Epithelial cell of prostate (primary cell): ENCODE measurements around the gene GPATCH2.
"Not testable (repeated sequence)": the region's sequence is repeated elsewhere in the genome, so short reads cannot be mapped to it uniquely, and the experiment has no call there.

ENCODE experiments used
- DNase-seq: peaks from one replicate; pipeline ENCODE4 v3.0.0-alpha.2; 2011; ENCODE audit warnings: low read depth, low spot score
- H3K27ac ChIP-seq: fragments of 450-650 bp; 2 replicates; pipeline ENCODE4 v1.5.1; 2017; ENCODE audit warnings: mild to moderate bottlenecking

Gene GPATCH2

DNA sequence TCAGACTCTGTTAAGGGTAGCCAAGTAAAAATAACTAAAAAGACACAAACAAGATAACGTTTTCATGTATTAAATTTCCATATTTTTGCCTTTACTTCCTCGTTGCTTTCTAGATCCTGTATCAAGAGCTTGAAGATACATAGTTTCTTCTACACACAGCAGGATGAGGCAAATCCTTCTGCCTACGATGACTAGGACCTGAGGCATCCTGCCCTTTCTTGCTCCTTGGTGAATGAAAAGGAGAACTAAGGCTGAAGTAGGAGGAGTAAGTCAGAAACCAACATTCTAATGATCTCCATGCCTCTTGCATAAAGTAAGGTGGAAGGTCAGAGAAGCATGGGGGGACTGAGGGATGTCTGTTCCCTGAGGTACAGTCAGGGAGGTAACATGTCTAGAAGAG is 102.6 kb downstream of the GPATCH2 start:
- peak; percentile 41 for DNase-seq
- peak overlapping the region; percentile 85 for H3K27ac ChIP-seq

DNA sequence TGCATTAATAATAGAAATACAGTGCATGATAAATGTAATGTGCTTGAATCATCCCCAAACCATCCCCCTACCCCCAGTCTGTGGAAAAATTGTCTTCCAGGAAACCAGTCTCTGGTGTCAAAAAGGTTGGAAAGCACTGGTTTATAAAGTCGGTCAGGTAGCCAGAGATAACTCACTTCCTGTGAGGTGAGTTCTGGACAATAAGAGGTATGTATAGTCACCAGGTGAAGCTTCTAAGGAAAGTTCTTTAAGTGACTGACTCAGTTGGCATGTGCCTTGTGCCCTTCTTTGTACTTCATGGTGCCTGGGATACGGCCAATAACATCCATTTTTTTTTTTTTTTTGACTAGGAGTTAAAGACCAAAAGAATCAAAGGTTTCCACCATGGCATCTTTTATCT is 103.7 kb downstream of the GPATCH2 start:
- DNase-seq: peak; percentile 49
- peak overlapping the region; percentile 85 for H3K27ac ChIP-seq

DNA sequence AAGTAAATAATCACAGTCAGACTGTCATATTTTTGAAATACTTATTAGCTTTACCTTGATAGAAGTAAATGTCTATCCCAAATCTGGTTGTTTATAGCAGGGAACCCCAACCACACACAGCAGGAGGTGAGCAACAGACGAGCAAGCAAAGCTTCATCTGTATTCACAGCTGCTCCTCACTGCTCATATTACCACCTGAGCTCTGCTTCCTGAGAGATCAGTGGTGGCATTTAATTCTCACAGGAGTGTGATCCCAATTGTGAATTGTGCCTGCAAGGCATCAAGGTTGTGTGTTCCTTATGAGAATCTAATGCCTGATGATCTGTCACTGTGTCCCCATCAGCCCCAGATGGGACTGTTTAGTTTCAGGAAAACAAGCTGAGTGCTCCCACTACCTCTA is 104.3 kb downstream of the GPATCH2 start:
- H3K27ac ChIP-seq: peak overlapping the region; percentile 85
- no peak for DNase-seq

DNA sequence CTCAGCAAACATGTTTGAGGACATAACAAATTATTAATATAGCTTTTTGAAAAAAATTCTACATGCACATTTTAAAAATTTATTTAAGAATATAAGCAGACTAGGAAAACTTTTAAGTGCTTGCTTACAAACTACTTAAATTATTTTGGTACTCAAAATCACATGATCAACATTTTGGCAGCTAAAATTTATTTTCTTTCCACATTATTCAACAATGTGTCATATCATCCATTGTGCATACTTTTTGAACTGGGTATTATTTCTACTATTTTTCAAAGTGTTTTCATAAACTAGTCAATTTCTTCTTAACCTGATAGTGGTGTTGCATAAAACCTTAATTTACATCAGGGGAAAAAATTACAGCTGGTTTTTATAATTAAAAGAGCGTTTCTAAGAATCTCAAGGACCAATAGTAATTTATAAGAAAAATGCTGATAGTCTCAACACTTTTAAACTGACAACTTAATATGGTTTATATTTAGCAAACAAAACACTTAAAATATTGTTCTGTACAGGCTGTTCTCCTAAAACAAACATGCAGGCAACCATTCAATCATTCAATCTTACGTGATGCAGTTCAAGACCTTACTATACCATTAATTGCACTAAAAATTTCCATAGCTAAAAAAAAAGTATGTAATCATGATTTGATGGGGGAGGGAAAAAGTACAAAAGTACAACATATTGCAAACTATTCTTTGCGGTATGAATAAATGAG is 105.0 kb downstream of the GPATCH2 start:
- peak overlapping the region; percentile 85 for H3K27ac ChIP-seq
- DNase-seq: no peak

DNA sequence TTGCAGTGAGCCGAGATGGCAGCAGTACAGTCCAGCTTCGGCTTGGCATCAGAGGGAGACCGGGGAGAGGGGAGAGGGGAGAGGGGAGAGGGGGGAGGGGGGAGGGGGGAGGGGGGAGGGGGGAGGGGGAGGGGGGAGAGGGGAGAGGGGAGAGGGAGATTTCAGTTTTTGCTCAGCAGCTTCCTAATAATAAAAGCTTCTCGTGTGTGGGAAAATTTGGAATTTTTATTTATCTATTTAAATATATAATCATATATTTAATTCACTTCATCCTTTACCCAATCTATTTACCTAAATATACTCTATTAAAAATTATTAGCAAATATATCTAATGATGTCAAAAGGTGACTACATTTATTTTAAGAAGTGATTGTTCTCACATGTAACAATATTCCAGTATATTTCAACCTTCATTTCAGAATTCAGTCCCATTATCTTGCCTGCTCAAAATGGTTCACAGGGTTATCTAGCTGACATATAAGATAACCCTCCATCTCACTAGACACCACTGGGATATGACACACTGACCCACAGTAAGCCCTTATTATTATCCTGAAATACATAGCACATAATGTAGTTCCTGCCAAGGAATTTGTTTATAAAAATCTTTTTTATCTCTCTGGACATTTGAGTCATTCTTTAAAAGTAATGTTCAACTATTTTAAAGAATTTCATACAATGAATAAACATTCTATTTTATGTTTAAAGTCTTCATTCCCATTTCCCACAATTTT is 105.9 kb downstream of the GPATCH2 start:
- peak overlapping the region; percentile 85 for H3K27ac ChIP-seq
- no peak for DNase-seq

DNA sequence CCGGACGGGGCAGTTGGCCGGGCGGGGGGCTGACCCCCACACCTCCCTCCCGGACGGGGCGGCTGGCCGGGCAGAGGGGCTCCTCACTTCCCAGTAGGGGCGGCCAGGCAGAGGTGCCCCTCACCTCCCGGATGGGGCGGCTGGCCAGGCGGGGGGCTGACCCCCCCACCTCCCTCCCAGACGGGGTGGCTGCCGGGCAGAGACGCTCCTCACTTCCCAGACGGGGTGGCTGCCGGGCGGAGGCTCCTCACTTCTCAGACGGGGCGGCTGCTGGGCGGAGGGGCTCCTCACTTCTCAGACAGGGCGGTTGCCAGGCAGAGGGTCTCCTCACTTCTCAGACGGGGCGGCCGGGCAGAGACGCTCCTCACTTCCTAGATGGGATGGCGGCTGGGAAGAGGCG is 107.0 kb downstream of the GPATCH2 start:
- H3K27ac ChIP-seq, DNase-seq: not testable (repeated sequence)

DNA sequence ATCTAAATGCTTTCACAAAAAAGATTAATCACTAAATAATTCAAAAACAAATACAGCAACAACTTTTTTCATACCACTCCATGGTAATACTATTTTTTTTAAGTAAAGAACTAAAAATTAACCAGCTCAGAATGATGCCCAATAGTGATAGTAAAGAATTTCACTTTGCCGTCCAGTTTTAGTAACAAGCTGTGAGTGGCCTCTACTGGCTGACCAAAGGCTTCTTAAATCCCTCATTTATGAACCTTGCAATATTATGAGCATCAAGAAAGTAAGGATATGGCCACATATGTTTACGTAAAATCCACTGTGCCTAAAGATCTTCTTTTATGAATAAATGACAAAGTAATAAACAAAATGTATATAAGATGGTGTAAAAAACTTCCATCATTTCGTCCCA is 108.6 kb downstream of the GPATCH2 start:
- no peak for DNase-seq
- H3K27ac ChIP-seq: no peak overlapping the region

DNA sequence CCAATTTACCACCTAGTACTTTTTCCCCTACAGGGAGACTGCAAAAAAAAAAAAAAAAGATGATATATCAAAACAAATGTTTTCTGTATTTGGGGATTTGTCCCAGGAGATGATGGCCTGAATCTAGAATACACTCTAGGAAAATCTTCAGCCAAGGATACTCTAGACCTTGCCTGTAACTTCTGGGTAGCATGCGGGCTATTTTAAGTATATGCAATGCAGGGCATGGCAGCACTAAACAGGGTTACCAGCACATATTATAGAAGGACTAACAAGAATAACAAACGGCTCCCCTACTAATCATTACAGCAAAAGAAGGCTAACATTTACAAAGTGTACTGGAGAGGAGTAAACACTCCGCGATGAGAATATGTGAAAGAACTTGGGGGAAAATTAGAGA is 109.6 kb downstream of the GPATCH2 start:
- DNase-seq: no peak
- H3K27ac ChIP-seq: no peak overlapping the region

DNA sequence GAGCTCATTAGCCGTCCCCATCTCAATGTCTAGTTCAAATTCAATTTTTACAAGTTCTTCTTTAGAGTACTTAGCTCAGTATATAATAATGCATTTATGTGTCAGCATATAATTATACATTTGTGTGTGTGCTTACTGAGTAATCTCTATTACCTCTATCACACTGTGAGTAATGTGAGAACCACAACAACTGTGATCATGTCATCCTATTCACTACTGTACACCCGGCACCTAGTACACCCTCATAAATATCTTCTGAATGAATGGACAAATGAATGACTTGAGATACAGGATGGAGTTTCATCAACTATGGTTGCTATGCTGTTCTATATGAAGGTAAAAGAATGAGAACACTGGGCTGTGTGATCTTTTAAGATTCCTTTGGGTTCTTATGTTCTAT is 124.0 kb downstream of the GPATCH2 start:
- peak overlapping the region; percentile 84 for H3K27ac ChIP-seq
- DNase-seq: peak; percentile 89

DNA sequence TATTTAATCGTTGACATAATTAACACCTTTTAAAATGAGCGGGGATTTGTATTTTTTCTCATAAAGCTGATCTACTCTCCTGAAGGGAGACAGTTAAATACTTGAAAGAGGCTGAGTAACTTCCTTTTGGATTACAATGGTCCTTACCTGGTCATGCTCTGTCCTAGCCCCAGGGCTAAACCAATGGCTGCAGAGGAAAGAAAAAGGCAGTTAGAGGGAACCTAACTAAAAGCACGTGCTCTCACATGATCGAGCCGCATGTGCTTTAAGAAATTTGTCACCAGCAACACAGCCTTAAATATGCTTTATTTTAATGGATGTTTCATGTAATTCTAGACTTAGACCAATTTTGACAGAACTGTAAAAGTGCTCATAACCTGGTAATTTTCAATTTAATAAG is 132.7 kb downstream of the GPATCH2 start:
- no peak overlapping the region for H3K27ac ChIP-seq
- no peak for DNase-seq

DNA sequence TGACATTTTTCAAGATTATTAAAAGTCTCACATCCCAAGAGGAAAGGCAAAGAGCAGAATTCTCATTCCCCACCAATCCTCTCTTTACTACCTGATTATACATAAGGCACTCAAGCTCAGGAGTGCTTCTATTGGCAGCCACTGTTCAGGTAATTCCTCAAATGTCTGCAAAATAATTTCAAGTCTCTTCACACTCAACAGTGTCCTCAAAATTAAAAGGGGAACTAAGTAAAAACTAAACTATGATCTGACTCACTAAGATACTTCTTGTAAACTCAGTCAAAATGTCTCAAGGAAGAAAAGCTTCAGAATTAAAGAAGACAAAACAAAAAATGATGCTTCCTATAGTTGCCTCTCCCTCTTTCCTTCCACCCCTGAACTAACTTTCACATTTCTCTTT is 135.6 kb downstream of the GPATCH2 start:
- DNase-seq: no peak
- H3K27ac ChIP-seq: no peak overlapping the region

DNA sequence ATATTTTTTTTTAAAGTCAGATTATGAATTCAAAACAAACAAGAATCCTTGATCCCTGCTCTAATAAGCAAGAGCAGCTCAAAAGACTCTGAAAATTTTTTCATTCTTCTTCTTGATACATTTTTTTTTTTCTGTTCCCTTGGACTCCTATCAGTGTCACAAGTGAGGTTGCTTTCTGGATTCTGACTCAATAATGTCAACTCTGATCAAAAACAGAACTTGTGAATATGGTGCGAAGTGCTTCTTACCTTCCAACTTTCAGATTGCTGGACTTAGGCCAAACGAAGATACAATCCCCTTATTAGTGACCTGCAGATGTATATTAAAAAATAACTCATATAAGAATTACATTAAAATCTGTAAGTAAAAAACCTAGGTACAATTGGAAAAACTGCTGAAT is 136.1 kb downstream of the GPATCH2 start:
- H3K27ac ChIP-seq: no peak overlapping the region
- DNase-seq: no peak

DNA sequence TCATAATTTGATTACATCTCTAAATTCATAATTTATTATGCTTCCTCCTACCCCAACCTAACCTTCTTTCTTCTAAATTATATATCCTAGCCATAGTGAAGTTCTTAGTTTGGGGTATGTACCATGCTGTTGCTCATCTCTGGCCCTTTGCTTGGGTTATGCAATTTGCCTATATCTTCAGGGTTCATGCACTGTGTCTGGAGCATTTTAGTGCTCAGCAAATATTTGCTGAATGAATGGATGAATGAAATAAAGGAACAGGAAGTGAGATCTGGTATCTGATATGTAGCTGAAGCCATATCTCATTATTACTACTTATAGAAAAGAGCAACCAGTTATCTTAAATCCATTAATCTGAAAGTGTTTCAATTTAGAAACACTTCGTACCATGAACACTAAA is 137.6 kb downstream of the GPATCH2 start:
- DNase-seq: peak; percentile 18
- peak overlapping the region; percentile 31 for H3K27ac ChIP-seq

DNA sequence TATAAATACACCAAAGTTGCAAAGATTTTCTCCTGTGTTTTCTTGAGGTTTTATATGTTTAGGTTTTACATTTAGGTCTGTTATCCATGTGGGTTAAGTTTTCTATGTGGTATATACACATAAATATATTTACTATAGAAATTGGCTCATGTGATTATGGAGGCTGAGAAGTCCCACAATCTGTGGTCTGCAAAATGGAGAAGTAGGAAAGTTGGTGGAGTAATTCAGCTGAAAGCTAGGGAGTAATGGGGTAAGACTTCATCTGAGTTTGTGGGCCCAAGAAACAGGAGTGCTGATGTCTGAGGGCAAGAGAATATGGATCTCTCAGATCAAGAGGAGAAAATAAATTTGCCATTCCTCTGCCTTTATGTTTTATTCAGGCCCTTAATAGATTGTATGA is 146.0 kb downstream of the GPATCH2 start:
- DNase-seq: no peak

DNA sequence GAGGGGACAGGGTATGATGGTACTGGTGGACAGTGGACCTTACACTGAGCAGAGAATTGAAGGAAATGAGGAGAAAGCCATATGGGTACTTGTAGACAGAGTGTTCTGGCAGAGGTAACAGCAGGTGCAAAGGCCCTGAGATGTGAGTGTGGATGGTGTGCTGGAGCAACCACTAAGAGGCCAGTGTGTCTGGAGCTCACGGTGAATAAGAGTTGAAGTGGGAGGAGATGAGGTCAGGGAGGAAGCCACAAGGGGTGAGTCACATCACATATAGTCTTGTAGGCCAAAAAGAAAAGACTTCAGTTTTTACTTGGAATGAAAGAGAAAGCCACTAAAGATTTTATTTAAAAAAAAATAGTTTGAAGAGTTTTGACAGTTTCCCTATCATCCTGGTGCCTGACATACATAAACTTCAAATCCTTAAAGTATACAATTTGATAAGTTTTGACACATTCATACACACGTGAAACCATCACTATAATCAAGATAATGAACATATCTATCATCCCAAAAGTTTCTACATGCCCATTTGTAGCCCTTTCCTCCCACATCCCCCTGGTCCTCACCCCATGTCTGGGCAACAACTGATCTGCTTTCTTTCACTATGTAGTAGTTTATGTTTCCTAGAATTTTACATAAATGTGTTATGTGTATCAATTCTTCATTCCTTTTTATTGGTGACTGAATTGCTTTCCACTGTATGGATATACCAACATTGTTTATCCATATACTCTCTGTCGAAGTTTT is 148.4 kb downstream of the GPATCH2 start:
- H3K27ac ChIP-seq: no peak overlapping the region
- DNase-seq: peak; percentile 66

More for the DNA sequence above, 146.0 kb downstream of the GPATCH2 start:
- H3K27ac ChIP-seq: no peak overlapping the region

DNA sequence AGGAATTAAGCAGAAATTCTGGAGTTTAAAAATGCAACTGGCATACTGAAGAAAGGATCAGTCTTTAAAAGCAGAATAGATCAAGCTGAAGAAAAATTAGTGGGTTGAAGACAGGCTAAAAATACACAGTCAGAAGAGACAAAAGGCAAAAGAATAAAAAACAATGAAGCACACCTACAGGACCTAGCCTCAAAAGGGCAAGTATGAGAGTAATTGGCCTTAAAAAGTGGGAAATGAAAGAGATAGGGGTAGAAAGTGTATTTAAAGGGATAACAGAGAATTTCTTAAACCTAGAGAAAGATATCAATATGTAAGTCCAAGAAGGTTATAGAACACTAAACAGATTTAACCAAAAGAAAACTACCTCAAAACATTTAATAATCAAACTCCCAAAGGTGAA is 152.4 kb downstream of the GPATCH2 start:
- DNase-seq: no peak
- no peak overlapping the region for H3K27ac ChIP-seq

DNA sequence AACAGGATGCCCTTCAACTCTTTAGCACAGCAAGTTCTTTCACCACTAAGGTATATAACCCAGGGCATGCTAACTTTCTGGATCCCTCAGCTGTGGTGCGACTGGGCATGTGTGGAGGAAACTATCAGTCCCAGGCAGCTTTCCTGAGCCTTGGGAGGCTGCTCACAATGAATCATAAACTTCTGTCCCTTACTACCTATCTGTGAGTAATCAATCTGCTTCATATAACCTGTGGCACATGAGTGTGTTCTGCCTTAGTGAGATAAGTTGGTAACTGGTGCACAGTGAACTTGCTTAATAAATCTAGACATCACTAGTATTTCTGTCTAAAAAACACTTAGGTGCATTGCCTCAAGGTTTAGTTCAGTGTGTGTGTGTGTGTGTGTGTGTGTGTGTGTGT is 158.0 kb downstream of the GPATCH2 start:
- peak; percentile 5 for DNase-seq
- H3K27ac ChIP-seq: no peak overlapping the region

DNA sequence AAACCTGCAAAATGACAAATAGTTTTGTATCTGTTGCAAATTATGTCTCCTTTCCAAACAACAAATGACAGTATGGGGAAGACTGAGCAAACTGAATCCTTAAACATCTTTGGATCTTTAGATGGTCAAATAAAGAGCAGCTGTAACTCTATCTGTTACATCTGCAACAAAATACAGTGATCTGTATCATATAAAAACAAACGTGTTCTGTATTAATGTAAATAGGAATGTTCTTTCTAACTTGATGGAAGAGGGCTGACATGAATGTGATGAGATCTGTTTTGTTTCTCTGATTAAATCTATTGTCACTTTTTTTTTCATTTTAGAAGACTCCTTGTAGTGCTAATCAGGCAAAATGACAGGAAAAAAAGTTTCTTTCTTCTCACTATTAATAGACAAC is 159.5 kb downstream of the GPATCH2 start:
- DNase-seq: no peak

DNA sequence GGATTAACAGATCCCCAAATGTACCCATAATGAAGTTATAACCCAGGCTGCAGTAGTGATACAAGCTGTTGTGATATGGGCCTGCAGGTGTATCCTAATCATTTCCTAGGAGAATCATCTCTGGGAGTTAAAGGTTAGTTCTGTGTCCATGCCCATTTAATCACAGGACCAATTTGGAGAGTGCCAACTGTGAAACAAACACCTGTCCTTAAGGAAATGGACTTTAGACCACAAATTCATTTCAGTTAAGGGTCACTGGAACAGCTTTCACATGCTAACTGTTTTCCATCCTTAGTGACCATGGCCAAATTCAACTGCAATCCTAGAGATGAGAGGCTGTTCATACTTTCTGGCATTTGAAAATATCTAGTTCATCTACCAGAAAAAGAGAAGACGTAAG is 160.9 kb downstream of the GPATCH2 start:
- DNase-seq: no peak
- H3K27ac ChIP-seq: no peak overlapping the region

More for the DNA sequence above, 159.5 kb downstream of the GPATCH2 start:
- H3K27ac ChIP-seq: no peak overlapping the region

DNA sequence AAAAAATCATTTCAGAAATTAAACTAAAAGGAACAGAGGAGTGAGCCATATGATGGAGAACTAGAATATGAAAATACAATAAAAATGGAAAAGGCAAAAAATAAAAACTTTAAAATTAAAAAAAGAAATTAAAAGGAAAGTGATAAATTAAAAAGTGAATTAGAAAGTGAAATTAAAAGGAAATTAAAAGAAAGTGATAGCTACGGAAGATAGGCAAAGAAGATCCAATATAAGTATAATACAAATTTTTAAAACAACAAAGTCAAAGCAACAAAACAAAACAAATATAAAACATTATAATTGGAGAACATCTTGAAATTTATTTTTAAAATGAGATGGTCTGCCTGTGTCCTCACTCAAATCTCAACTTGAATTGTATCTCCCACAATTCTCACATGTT is 165.8 kb downstream of the GPATCH2 start:
- no peak overlapping the region for H3K27ac ChIP-seq

DNA sequence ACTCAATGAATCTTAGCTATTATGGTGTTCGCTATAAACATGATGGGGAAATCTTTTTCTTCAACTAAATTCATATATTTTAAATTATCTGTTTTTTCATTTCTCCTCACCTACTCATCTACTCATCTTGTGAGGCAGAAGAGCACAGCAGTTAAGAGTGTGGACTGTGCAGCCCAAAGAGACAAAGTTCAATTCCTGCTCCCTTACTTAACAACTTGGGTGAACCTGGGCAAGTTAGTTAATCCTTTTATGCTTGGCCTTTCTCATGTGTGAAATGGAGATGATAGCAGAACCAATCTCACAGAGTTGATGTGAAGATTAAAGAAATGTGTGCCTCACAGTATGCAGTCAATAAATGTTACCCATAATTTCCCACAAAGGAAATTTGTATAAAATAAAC is 168.2 kb downstream of the GPATCH2 start:
- no peak overlapping the region for H3K27ac ChIP-seq
- DNase-seq: no peak

More for the DNA sequence above, 165.8 kb downstream of the GPATCH2 start:
- no peak for DNase-seq
